CD4-positive, alpha-beta memory T cell (primary cell): Measurements from ENCODE around the gene THTPA. TPM values are rescaled to one million over a fixed set of nuclear protein-coding genes. Genes with fewer than 3 reads are reported as not detected.
"Not testable (repeated sequence)": the region's sequence is repeated elsewhere in the genome, so short reads cannot be mapped to it uniquely, and the experiment has no call there.

Experiments
- CTCF ChIA-PET: fragments of 350-600 bp; sonication (Branson Sonifier 250); formaldehyde crosslinking; loops from one replicate; lab custom pipeline; 2021; ENCODE audit warnings: inconsistent platforms; ENCODE audit not compliant: partially characterized antibody; lab: Charles Lee
- POLR2A ChIA-PET: fragments of 350-600 bp; sonication (Branson Sonifier 250); formaldehyde crosslinking; loops from one replicate; lab custom pipeline; 2021; ENCODE audit not compliant: partially characterized antibody; lab: Charles Lee
- DNase-seq, 5 donors: peaks; one replicate each; pipeline versions ENCODE4 v3.0.0 to v3.0.0-alpha.2; 2020 to 2022; ENCODE audit warnings: mixed read lengths in 1 of 5
- H3K27ac ChIP-seq: one replicate; pipeline ENCODE4 v1.7.0; 2013; ENCODE audit warnings: low read depth, low read length
- H3K27me3 ChIP-seq: 2 replicates; pipeline ENCODE4 v1.7.0; 2013; ENCODE audit warnings: mild to moderate bottlenecking, low read length, moderate library complexity; ENCODE audit not compliant: insufficient read depth
- H3K36me3 ChIP-seq: 2 replicates; pipeline ENCODE4 v1.7.0; 2013; ENCODE audit warnings: mild to moderate bottlenecking, low read length, moderate library complexity; ENCODE audit not compliant: insufficient read depth
- H3K4me1 ChIP-seq: 2 replicates; pipeline ENCODE4 v1.7.0; 2013; ENCODE audit warnings: mild to moderate bottlenecking, low read length, moderate library complexity; ENCODE audit not compliant: insufficient read depth
- H3K4me3 ChIP-seq, 2 donors: one replicate each; pipeline ENCODE4 v1.7.0; 2013; ENCODE audit warnings: low read length in 2 of 2, mild to moderate bottlenecking in 1 of 2
- H3K9me3 ChIP-seq, 2 donors: one replicate each; pipeline ENCODE4 v1.7.0; 2013; ENCODE audit warnings: low read length in 2 of 2, control low read depth in 1 of 2; ENCODE audit not compliant: control insufficient read depth in 1 of 2
- H3K27ac Mint-ChIP-seq, 7 donors: one replicate each; pipeline ENCODE4 v1.8.0; 2020 to 2021; ENCODE audit warnings: mixed read lengths in 7 of 7, mild to moderate bottlenecking in 6 of 7, inconsistent platforms in 3 of 7, moderate library complexity in 3 of 7
- H3K27me3 Mint-ChIP-seq, 2 donors: one replicate each; pipeline ENCODE4 v1.8.0; 2020 to 2021; ENCODE audit warnings: mixed read lengths in 2 of 2
- H3K36me3 Mint-ChIP-seq, 2 donors: one replicate each; pipeline ENCODE4 v1.8.0; 2020 to 2021; ENCODE audit warnings: mixed read lengths in 2 of 2, inconsistent platforms in 1 of 2, mild to moderate bottlenecking in 1 of 2
- H3K4me1 Mint-ChIP-seq, 4 donors: one replicate each; pipeline ENCODE4 v1.8.0; 2020 to 2021; ENCODE audit warnings: mixed read lengths in 4 of 4, mild to moderate bottlenecking in 1 of 4
- H3K4me3 Mint-ChIP-seq, 8 donors: one replicate each; pipeline ENCODE4 v1.8.0; 2020 to 2021; ENCODE audit warnings: mixed read lengths in 8 of 8, mild to moderate bottlenecking in 7 of 8, moderate library complexity in 6 of 8, inconsistent platforms in 3 of 8
- H3K9me3 Mint-ChIP-seq, 8 donors: one replicate each; pipeline ENCODE4 v1.8.0; 2020 to 2021; ENCODE audit warnings: mixed read lengths in 8 of 8, mild to moderate bottlenecking in 5 of 8, inconsistent platforms in 3 of 8, moderate library complexity in 1 of 8
- intact Hi-C: fragments of 100-400 bp; cut with micrococcal nuclease; formaldehyde crosslinking; loops from one replicate; pipeline ENCODE4 v1.15.1; 2023
- polyA plus RNA-seq, 2 donors: library from polyadenylated mRNA; unstranded; fragments of 300-500 nt; fragmentation: Illumina TruSeq; gene quantifications; one replicate each; pipeline ENCODE4 v1.2.3, GENCODE V29; 2021
- total RNA-seq, 2 experiments: library from RNA; stranded (reverse); gene quantifications; one replicate each; pipeline ENCODE4 v1.2.3, GENCODE V29; 2021

THTPA gene
- total and polyA plus RNA-seq, 4 experiments from 2014 or later: 10.9 to 26.2 (median 20.6) TPM

DNA sequence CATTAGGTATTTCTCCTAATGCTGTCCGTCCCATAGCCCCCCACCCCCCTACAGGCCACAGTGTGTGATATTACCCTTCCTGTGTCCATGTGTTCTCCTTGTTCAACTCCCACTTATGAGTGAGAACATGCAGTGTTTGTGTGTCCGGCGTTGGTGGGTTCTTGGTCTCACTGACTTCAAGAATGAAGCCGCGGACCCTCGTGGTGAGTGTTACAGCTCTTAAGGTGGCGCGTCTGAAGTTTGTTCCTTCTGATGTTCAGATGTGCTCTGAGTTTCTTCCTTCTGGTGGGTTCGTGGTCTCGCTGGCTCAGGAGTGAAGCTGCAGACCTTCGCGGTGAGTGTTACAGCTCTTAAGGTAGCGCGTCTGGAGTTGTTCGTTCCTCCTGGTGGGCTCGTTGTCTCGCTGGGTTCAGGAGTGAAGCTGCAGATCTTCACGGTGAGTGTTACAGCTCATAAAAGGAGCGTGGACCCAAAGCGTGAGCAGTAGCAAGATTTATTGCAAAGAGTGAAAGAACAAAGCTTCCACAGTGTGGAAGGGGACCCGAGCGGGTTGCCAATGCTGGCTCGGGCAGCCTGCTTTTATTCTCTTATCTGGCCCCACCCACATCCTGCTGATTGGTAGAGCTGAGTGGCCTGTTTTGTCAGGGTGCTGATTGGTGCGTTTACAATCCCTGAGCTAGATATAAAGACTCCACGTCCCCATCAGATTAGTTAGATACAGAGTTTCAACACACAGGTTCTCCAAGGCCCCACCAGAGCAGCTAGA lies 27.9 kb downstream of the THTPA start:
- POLR2A ChIA-PET, DNase-seq, H3K4me3 ChIP-seq, H3K4me1 Mint-ChIP-seq, intact Hi-C loops, H3K4me3 Mint-ChIP-seq, H3K9me3 Mint-ChIP-seq, H3K27ac ChIP-seq, H3K4me1 ChIP-seq, H3K27me3 ChIP-seq, H3K9me3 ChIP-seq, H3K36me3 Mint-ChIP-seq, H3K27ac Mint-ChIP-seq, H3K36me3 ChIP-seq: not testable (repeated sequence)
- CTCF ChIA-PET: interaction anchor here (1.1 to 1.3 kb wide), 2 partner anchors 24 to 347 kb away, joined by 3 read pairs; no protein-coding TSS in a partner anchor
- peaks cover 16 to 31% of the 10 kb centered on the region in 2 donors for H3K27me3 Mint-ChIP-seq

DNA sequence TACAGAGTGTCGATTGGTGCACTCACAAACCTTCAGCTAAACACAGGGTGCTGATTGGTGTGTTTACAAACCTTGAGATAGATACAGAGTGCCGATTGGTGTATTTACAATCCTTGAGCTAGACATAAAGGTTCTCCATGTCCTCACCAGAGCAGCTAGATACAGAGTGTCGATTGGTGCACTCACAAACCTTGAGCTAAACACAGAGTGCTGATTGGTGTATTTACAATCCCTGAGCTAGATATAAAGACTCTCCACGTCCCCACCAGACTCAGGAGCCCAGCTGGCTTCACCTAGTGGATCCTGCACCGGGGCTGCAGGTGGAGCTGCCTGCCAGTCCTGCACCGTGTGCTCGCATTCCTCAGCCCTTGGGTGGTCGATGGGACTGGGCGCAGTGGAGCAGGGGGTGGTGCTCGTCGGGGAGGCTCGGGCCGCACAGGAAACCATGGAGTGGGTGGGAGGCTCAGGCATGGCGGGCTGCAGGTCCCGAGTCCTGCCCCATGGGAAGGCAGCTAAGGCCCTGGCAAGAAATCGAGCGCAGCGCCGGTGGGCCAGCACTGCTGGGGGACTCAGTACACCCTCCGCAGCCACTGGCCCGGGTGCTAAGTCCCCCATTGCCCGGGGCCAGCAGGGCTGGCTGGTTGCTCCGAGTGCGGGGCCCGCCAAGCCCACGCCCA lies 28.6 kb downstream of the THTPA start:
- H3K27me3 Mint-ChIP-seq: peaks cover 12 to 26% of the 10 kb centered on the region in 2 donors
- H3K36me3 Mint-ChIP-seq, H3K36me3 ChIP-seq, H3K27ac ChIP-seq, H3K9me3 ChIP-seq, POLR2A ChIA-PET, H3K4me3 Mint-ChIP-seq, intact Hi-C loops, DNase-seq, H3K27ac Mint-ChIP-seq, H3K9me3 Mint-ChIP-seq, H3K27me3 ChIP-seq, H3K4me1 ChIP-seq, H3K4me3 ChIP-seq: not testable (repeated sequence)
- CTCF ChIA-PET: interaction anchor here (1.1 kb wide), 1 partner anchor 347 kb away, joined by 3 read pairs; no protein-coding TSS in a partner anchor
- peaks cover 4 to 10% (median 6%) of the 10 kb centered on the region in 4 donors for H3K4me1 Mint-ChIP-seq

DNA sequence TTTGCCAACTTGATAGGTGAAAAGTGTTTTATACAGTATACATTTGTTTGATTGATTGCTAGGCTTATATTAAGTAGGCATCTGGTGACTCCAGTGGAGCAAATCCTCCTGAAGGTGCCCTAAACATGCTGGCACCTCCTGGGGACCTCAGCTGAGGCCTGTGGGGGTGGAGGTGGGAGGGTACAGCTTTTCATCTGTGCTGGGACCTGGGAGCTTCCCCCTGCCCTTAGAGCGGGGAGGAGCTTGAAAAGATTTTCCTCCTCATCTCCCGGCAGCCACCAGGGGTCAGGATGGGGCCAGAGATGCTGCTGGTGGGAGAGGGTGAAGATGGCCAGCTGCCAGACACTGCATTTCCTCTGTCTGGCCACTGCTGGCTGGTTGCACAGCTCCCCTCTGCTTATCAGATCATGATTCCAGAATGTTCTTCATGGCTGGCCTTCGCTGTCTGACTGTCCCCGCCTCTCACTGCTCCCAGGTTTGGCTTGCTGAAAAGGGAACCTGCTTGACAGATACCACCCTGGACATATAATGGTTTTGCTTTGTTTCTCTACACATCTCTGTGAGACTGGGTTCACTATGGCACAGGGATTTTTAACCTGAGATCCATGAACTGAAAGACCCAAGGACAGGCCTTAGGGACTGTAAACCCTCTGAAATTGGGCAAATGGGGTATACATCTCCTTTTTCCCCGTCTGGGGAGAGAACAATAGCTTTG lies 33.0 kb downstream of the THTPA start:
- H3K4me1 ChIP-seq: peaks cover 4% of the 10 kb centered on the region
- H3K36me3 ChIP-seq: no peaks in the 10 kb centered on the region
- Mint-ChIP-seq H3K27me3 (peaks cover 7 to 16% of the 10 kb centered on the region in 2 donors), H3K36me3 (no peaks in the 10 kb centered on the region), H3K9me3 (no peaks in the 10 kb centered on the region), H3K27ac (peak overlapping the region in 1 of 7 donors; percentile 50), H3K4me3 (peak overlapping the region in 1 of 8 donors; percentile 46), H3K4me1 (peaks cover 4 to 11% (median 6%) of the 10 kb centered on the region in 4 donors)
- DNase-seq: peak; percentile 77 to 80 (median 78)
- no peaks in the 10 kb centered on the region for H3K27me3 ChIP-seq
- ChIA-PET CTCF (interaction anchor here (0.6 to 4.6 kb wide), 31 partner anchors 8 to 365 kb away, joined by 3 to 73 read pairs (median 5); partner anchors contain the start of gene DHRS4), POLR2A (interaction anchor here (0.8 to 1.2 kb wide), 4 partner anchors 21 to 364 kb away, joined by 3 to 4 read pairs (median 4); partner anchors contain the start of gene DHRS4)
- no peak overlapping the region for H3K27ac ChIP-seq
- no peaks in the 10 kb centered on the region for H3K9me3 ChIP-seq
- intact Hi-C loops: loop anchor here (1.0 kb wide), 4 partner anchors 43 to 365 kb away; no protein-coding TSS in a partner anchor
- H3K4me3 ChIP-seq: no peak overlapping the region

DNA sequence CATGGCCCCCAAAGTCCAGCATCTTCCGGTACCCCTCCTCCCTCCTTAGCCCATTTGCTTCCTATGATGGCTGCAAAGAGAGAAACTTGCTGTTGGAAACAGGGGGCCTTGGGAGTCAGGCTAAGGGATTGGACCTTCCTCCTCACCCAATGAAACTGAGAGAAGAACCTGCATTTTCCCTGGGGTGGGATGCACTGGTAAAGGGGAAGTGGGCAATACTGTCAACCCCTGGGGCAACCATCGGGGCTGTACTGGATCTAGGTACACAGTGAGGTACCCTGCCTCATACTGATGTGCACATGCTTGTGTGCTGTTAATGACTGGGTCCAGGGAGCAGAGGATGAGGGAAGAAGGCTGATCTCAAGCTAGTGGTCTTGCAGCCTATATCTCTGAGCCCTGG lies 33.5 kb downstream of the THTPA start:
- H3K36me3 ChIP-seq: no peaks in the 10 kb centered on the region
- Mint-ChIP-seq H3K27ac (peak overlapping the region in 1 of 7 donors; percentile 25), H3K27me3 (peaks cover 7 to 15% of the 10 kb centered on the region in 2 donors), H3K4me1 (peaks cover 4 to 11% (median 6%) of the 10 kb centered on the region in 4 donors), H3K4me3 (no peak overlapping the region), H3K9me3 (no peaks in the 10 kb centered on the region), H3K36me3 (no peaks in the 10 kb centered on the region)
- H3K27ac ChIP-seq: no peak overlapping the region
- intact Hi-C loops: loop anchor here (1.0 kb wide), 4 partner anchors 43 to 365 kb away; no protein-coding TSS in a partner anchor
- no peaks in the 10 kb centered on the region for H3K9me3 ChIP-seq
- no peaks in the 10 kb centered on the region for H3K27me3 ChIP-seq
- ChIA-PET POLR2A (interaction anchor here (1.0 to 1.1 kb wide), 2 partner anchors 21 to 364 kb away, joined by 3 to 4 read pairs; partner anchors contain the start of gene DHRS4), CTCF (interaction anchor here (0.6 to 4.6 kb wide), 28 partner anchors 8 to 364 kb away, joined by 3 to 73 read pairs (median 5); partner anchors contain the start of gene DHRS4)
- peaks cover 4% of the 10 kb centered on the region for H3K4me1 ChIP-seq
- H3K4me3 ChIP-seq: no peak overlapping the region
- no peak for DNase-seq

DNA sequence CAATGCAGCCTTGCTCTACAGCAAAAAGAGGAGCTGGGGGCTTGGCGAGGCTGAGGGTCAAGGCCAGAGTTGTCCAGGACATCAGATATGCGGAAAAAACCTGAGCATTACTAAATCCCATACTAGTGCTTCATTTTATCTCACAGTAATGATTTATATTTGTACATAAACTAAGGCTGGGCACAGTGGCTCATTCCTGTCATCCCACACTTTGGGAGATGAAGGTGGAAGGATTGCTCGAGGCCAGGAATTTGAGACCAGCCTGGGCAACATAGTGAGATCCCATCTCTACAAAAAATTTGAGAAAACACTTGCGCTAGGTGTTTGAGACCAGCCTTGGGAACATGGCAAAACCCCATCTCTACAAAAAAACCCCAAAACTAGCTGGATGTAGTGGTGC lies 34.1 kb downstream of the THTPA start:
- no peak overlapping the region for H3K27ac ChIP-seq
- Mint-ChIP-seq H3K27ac (peak overlapping the region in 1 of 7 donors; percentile 24), H3K4me3 (no peak overlapping the region), H3K27me3 (peaks cover 7 to 15% of the 10 kb centered on the region in 2 donors), H3K4me1 (peaks cover 4 to 11% (median 6%) of the 10 kb centered on the region in 4 donors), H3K36me3 (no peaks in the 10 kb centered on the region), H3K9me3 (no peaks in the 10 kb centered on the region)
- POLR2A ChIA-PET: no interaction called here
- H3K4me3 ChIP-seq: no peak overlapping the region
- CTCF ChIA-PET: interaction anchor here (0.7 to 4.6 kb wide), 9 partner anchors 9 to 363 kb away, joined by 3 to 73 read pairs (median 20); partner anchors contain the start of gene DHRS4
- intact Hi-C loops: no loop called here
- H3K36me3 ChIP-seq: no peaks in the 10 kb centered on the region
- no peaks in the 10 kb centered on the region for H3K27me3 ChIP-seq
- peaks cover 4% of the 10 kb centered on the region for H3K4me1 ChIP-seq
- no peaks in the 10 kb centered on the region for H3K9me3 ChIP-seq
- no peak for DNase-seq

DNA sequence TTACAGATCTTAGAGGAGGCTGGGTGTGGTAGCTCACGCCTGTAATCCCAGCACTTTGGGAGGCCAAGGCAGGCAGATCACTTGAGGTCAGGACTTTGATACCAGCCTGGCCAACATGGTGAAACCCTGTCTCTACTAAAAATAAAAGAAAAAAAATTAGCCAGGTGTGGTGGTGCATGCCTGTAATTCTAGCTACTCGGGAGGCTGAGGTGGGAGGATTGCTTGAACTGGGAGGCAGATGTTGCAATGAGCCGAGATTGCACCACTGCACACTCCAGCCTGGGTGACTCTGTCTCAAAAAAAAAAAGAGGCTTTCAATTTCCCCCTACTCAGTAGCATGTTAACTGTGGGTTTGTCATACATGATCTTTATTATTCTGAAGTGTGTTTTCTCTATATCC lies 38.1 kb downstream of the THTPA start:
- H3K27ac Mint-ChIP-seq, POLR2A ChIA-PET, H3K4me3 Mint-ChIP-seq, DNase-seq, H3K27ac ChIP-seq, intact Hi-C loops, H3K36me3 Mint-ChIP-seq, H3K4me1 ChIP-seq, H3K27me3 Mint-ChIP-seq, H3K27me3 ChIP-seq, H3K9me3 Mint-ChIP-seq, H3K4me1 Mint-ChIP-seq, H3K4me3 ChIP-seq, CTCF ChIA-PET, H3K36me3 ChIP-seq, H3K9me3 ChIP-seq: not testable (repeated sequence)
